Measurements from ENCODE around the gene ZIC2.

ZIC2 gene

DNA sequence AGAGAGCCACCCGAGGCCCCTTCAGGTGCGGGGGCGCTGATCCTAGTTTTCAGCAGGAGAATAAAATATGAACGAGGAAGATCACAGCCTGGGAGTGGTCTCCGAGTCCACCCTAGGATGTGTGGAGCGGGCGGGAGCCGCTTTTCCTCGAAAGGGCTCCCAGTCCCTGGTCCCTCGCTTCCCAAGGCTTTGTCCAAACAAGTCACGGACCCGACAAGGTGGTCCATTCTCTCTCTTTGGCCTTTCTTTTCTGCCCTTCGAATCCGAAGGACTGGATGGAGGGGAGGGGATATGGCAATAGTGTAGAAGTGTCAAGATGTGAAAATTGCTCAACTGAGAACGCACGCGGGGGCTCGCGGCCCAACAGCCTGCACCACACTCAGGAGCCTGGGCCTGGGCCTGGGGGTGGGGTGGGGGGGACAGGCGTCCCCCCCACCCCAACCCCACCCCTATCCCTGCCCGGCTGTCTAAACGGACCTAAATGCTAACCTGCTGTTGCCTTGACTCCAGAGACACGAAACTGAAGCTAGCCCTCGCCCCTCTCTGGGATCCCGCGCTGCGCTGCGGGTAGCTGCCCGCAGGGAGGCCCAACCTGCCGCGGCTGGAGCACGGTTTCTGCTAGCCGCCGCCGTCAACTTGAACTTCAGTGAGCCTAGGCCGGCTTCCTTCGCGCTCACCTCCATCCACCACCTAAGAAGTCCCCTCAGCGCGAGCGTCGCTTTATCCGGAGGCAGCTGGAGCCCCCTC, 7.1 kb downstream of the ZIC2 start:
- DNase-seq, result no peak

DNA sequence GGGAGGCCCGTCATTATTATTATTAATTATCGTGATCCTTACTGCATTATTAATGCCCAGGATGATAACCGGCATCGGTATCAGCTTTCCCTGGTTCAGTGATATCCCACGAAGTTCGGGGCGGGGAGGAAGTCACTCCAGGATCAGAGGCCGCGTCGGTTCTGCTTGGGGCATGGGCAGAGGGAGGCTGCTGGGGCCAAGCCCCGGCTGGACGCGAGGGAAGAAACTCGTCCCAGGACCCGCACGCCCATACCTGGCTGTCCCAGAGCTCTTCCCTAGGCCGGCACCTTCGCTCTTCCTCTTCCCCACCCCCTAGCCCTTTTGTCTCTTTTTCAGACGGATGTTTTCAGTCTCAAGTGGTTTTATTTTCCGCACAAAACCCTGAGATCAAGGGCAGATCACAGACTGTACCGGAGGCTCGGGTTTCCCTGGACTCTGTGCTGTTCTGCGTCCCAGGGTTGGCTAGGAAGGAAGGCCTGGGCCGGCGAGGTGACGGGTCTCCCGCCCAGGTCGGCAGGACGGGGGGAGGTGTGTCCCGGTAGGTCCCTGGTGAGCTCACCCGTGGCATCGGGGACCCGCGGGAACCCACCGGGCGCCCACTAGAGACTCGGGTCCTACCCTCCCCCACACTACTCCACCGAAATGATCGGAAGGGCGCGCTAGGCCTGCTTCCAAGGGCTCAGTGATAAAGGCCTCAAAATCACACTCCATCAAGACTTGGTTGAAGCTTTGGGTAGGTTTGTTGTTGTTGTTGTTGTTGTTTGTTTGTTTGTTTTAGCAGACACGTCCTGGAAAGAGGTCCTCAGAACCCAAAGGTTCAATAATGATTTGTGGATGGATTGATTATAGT, 7.9 kb downstream of the ZIC2 start:
- no peak for DNase-seq

DNA sequence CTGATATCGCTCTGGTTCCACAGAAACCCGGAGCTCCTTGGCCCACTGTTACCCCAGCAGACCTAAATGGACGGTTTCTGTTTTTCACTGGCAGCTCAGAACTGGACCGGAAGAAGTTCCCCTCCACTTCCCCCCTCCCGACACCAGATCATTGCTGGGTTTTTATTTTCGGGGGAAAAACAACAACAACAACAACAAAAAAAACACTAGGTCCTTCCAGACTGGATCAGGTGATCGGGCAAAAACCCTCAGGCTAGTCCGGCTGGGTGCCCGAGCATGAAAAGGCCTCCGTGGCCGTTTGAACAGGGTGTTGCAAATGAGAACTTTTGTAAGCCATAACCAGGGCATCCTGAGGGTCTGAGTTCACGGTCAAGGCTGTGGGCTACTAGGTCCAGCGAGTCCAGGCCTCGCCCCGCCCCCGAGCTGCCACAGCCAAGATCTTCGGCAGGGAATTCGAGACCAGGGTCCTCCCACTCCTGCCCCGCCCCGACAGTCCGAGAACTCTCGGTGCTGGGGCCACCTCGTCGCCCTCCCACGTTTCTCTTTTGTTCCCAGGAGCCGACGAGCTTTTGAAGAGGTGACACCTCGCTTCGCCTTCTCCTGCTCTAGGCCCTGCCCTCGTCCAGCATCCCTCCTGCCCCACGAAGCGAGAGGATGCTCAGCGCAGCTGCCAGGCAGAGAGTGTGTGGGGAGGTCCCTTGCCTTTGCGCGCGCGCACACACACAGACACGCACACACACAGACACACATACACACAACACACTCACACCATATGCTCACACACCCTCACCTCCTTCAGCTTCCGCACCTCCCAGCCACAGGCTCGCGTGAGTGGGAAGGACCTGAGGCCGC, 8.8 kb downstream of the ZIC2 start:
- DNase-seq, result no peak

DNA sequence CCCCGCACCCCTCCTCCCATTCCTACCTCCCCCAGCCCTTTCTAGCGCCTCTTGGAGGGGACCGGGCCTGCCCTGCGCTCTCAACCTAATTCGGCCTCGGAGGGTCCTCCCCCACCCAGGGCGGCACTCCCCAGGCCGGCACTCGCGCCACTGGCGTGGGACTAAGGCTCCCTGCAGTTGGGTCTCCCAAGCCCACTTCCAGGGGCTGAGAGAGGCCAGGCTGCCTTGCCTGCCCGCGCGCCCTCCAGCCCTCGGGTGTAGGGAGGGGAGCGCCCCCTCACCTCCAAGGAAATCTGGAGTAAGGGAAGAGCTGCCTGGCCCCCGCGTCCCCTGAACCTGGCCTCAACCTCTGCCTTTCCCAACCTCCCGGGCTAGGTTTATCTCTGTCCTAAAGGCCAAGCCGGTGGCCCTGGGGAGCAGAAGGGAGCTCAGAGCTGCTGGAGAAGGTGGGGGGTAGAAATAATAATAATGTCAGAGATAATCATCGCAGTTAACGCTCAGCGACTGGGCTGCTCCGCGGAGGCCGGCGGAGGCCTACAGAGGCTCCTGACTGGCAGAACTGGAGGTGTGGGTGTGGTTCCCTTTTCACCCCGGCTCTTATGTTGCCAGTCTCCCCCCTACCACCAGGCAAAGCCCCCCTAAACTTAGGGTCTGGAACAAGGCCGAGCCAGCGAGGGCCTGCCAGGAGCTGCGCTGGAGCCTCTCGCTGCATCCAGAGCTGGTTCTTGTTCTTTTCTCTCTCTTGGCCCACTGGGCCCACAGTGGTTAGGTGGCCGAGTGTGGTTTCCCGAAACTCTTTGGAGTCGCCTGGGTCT, 9.6 kb downstream of the ZIC2 start:
- DNase-seq, result no peak

DNA sequence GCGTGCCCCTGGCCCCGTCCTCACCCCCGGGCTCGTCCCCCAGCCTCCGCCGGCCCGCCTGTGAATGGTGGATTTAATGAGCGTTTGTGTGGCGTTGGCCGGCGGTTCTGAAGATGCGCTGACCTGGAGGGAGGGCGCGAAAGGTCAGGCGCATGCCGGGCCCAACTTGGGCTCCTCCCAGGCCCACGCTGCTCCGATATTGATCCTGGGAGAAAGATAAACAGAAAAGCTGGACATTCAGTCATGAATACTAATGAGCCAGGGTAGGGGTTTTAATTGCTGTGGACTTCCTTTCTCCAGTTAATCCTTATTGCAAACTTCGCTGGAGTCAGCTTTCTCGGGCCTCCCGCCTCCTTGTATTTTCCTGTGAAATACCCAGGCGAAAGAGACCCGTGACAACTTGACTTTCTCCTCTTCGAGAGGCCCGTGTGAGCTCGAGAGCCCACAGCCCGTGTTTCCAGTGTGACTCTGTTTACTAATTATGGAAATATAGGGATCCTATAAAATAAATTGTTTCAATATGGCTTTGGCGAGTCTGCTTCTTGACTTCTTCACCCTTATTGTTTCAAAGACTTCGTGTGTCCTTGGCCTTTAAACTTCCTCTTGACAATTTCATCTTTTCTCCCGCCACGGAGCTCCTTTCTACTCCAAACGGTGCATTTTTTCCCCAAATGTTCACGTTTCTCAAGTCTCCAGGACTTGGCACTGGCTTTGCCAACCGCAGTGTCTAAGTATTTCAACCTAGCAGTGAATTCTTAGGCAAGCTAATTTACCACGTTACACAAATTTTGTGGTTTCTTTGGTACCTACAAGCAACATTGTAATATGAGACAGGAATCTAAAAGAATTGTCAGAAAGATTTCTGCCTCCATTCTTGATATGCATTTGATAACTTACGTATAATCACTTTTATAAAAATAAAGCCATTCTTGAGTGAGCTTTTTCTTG, 10.5 kb downstream of the ZIC2 start:
- no peak for DNase-seq

DNA sequence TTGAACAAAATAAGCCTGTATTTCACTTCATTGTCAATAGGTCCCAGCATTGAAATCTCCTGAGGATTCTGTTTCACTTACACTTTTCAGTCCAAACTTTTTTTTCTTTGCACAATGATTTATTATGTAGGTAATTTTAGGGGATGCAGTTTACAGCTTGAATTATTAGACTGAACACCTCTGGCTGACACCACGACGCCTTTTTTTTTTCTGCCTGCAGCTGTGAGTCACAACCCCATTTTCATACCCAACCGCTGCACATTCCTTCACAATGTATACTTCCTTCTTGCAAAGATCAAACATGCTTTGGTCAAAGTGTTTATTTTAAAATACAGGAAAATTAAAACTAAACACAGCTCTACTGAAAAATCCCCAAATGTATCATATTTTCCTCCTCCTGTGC, 11.4 kb downstream of the ZIC2 start:
- DNase-seq, result no peak

DNA sequence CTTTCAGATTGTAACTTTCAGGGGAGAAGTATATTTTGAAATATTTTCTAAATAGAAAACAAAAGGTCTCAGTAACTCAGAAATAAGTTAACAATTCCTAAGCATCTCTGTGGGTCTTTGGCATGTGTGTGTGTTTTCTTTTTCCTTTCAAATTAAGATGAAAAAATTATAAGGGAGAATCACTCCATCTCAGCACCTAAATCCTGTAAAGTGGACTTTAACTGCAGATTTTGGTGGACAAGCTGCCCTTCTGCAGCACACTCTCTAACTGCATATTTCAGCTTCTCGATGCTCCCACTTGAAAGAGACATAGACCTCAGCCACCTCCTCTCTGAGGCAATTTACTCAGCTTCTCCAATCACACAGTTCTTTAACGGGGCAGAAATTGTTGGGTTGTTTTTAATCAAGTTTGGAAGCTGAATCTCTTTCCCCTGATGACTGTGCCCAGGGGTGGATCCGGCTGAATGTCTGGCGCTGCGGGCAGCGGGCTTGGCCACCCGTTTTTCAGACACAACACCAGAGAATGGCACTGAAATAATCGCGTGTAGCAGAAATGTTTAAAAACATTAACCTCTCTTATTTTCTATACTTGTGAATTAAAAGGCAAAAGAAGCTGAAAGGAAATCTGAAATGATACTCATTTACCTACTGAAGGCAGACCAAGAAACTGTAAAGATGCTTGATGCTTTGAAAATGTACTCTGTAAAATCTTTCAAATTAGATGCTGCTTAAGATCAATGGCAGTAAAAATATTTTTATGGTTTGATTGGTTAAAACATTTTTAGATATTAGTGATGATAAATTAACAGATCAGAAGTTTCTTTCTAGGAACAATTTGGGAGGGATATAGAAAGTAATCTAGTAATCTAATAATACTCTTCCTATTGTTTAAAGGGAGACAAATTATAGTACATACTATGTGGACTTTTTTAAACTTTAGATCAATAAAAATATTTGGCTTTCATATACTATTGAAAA, 12.4 kb downstream of the ZIC2 start:
- DNase-seq, result no peak

DNA sequence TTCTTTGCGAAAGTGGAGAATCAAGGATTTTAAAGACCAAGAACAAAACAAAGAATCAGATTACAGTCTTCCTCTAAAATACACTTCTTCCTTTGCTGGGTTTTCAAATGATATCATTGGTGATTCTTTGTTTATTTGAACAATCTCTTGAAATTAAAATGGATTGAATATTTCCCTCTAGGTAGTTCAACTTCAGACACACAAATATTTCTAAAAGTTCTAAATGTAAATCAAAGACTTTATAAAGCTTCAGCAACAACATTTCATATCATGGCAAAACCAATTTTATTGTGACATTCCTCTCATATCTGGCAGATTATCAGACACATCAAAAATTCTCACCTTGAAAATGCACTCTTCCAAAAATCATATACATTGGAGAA, 13.0 kb downstream of the ZIC2 start:
- no peak for DNase-seq

DNA sequence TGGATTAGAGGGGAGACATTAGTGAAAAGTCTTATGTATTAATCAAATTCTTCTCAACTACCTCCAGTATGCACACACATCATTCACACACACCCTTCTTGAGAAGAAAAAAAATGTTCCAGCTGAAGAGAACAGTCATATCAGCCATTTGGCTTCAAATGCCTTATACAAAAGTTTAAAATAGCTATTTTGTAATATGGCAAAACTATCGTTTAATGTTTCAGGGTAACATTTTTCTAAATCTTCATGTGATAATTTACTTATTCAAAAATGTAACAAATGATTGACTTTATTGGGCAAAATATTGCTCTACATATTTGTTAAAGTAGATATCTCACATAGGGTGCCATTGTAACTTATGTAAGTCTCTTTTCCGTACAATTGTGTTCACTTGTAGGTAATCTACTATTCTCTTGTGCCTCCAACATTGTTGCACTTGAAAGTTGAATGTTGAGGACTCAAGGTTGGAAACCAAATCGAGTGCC, 13.6 kb downstream of the ZIC2 start:
- no peak for DNase-seq

DNA sequence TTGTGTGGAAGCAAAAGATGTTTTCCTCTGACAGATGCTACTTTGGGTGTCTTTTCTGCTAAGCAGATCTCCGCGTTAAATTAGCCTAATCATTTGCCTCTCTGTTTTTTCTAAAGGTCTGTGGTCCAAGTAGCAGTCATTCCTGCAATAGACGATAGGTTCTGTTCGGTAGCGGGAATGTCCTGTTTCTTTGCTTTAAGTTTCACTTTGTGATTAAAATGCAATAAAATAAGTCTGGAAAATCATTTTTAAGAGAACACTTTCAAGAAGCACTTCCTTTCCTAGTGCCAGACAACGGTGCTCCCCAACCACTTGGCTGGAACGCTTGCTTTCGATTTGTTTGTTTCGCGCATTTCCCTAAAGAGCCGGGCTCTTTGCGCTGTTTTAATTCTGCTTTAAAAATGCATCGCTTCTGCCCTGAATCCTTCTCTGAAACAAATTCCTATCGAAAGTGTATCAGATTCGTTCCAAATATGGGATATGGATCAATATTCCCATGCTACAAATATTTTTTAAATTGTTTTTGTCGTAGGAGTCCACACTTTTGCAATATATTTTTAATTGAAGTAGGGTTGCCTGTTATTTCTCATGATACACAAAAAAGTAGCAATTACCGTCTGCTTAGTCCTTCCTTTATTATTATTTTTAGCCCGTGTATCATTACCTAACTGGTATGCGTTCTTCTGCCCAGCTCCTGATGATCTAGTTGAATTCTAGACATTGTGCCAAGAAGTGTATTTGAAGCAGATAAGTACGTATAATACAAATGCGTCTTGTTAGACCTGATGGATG, 14.2 kb downstream of the ZIC2 start:
- peak; percentile 45 for DNase-seq

DNA sequence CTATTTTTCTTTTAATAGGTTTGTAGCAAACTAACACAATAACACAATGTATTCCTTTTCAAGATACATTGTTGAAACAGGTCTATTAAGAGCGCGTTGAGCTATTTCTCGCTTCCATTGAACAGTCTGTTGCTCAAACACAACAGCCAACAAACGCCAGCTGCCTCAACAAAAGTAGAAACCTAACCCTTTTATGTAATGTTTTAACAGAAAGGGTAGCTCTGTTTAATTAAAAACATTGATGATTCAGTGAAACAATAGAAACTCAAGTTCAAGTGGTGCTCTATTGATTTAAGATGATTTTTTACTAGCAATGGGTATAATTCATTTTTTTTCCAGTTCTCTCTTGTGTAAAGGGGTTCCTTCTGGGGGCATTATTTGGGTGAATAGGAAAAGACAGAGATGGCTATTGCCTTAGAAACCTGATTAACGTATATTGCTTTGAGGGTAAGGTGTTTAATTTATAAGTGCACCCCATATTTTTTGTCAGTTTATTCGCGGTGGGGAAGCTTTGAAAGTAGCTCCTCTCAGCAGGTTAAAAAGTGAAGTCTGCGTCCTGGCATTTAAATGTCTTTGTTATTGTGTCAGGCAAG, 14.9 kb downstream of the ZIC2 start:
- DNase-seq, result no peak

DNA sequence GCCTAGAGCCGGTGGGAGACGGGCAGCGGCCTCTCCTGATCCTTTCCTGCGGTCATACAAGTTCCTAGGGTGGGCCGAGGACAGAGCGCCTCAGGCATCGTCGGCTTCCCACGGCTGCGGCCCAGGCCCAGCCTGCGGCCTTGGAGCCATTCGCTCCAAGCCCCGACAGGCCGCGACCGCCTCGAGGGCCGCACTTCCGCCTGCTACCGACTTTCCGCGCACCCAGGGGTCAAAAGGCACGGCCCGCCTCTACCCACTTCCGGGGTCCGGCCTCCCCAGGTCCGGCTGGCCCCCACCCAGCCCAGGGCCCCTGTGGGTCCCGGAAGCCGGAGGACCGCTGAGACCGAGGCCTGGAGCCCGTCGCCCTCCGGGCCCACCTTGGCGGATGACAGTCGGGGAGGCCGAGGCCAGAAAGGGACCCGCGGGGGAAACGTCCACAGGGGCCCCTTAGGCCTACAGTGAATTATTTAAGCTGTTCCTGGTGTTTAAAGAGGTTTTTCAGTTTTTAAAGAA, 16.2 kb downstream of the ZIC2 start:
- DNase-seq, result no peak

DNA sequence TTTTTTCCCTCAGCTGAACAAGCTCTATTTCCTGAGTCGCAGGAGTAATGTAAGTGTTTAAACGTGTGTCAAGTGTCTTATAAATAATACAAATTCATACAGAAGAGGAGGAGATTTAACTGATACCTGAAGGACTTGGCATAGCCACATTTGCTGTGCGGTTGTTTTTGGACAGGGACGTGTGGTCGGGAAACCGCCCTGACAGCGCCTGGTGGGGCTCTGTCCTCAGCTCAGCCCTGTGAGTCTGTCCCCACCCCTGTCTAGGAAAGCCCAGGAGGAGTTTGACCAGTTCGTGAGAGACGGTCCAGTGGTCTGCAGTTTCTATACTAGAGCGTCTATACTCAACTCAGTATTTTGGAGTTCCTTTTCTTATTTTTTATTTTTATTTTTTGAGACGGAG, 16.7 kb downstream of the ZIC2 start:
- no peak for DNase-seq

DNA sequence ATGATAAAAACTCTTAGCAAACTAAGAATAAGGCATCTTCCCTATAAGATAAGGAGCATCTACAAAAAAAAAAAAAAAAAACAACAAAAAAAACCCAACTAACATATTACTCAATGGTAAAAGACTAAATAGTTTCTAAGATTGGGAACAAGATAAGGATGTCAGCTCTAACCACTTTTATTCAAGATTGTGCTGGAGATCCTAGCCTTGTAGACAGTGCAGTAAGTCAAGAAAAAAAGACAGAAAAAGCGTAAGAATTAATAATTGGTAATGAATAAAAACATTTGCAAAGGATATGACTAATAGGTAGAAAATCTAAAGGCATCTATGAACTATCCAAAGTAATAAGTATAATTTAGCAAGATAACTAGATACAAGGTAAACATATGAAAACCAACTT, 33.0 kb downstream of the ZIC2 start:
- DNase-seq, result no peak

DNA sequence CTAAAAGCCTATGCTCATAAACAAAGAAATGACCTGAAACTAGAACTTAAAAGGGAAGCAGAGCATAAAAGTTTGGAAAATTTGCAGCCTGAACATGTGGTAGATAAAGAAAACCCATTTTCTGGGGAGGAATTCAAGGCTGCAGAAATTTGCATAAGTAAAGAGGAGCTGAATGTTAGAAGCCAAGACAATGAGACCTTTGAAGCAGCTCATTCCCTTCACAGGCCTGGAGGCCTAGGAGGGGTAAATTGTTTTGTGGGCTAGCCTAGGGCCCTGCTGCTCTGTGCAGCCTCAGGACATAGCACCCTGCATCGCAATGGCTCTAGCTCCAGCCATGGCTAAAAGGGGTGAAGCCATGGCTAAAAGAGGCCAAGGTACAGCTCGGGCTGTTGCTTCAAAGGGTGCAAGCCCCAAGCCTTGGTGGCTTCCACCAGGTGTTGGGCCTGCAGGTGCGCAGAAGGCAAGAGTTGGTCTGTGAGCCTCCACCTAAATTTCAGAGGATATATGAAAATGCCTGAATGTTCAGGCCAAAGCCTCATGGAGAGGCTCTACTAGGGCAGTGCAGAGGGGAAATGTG, 38.3 kb downstream of the ZIC2 start:
- DNase-seq, result no peak

DNA sequence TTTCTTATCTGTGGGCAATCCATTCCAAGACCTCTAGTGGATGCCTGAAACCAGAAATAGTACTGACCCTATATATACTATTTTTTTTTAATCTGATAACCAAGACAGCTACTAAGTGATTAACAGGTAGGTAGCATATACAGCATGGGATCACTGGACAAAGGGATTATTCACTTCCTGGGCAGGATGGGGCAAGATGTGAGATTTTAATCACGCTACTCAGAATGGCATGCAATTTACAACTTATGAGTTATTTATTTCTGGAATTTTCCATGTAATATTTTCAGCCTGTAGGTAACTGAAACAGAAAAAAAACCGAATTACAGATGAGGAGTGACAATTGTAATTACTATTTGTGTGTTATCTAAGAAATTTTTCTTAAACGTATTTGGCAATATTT, 41.2 kb downstream of the ZIC2 start:
- DNase-seq, result no peak

DNA sequence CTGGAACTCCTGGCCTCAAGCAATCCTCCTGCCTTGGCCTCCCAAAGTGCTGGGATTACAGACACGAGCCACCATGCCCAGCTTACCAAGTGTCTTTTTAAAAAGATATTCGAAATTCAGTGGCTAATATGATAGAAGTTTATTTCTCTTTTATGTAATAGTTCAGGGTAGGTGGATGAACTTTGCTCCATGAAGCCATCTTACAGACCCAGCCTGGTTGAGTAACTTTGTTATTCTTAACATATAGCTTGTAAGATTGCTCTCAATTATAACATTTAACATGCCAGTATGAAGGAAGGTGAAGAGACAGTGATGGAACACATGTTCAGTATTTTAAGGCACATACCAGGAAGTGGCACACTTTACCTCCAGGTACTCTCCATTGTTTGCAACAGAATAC, 42.4 kb downstream of the ZIC2 start:
- DNase-seq, result no peak

DNA sequence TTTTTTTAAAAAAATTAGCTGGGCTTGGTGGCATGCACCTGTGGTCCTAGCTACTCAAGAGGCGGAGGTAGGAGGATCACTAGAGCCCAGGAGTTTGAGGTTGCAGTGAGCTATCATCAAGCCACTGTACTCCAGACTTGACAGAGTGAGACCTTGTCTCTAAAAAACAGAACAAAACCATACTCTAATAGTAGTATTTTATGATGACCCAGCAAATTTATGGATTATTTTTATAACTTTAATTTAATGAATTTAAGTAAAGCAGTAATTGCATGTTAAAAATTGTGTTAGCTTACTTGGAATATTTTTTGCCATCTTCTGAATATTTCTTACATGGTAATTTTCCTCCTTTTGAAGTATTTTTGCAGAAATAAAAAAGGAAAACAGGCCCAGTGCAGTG, 48.3 kb downstream of the ZIC2 start:
- no peak for DNase-seq

Measured in NCI-H446 treated with DMSO at 0.1 percent for 48 hours (cell line).